Activated CD4-positive, alpha-beta memory T cell treated with anti-CD3 and anti-CD28 coated beads for 36 hours (primary cell): ENCODE results near the gene DCAF15. TPM values are rescaled to one million over a fixed set of nuclear protein-coding genes. Genes with fewer than 3 reads are reported as not detected.

Source experiments
- CTCF ChIA-PET: fragments of 350-600 bp; sonication (Branson Sonifier 250); formaldehyde crosslinking; loops from one replicate; lab custom pipeline; 2021; ENCODE audit warnings: antibody characterized with exemption, inconsistent platforms; lab: Charles Lee
- POLR2A ChIA-PET: fragments of 350-600 bp; sonication (Branson Sonifier 250); formaldehyde crosslinking; loops from one replicate; lab custom pipeline; 2021; ENCODE audit warnings: antibody characterized with exemption; lab: Charles Lee
- DNase-seq: peaks from one replicate; pipeline ENCODE4 v3.0.0-alpha.2; 2020
- H3K27ac Mint-ChIP-seq: one replicate; pipeline ENCODE4 v1.8.0; 2021; ENCODE audit warnings: mixed read lengths
- H3K27me3 Mint-ChIP-seq: one replicate; pipeline ENCODE4 v1.8.0; 2021; ENCODE audit warnings: mixed read lengths
- H3K36me3 Mint-ChIP-seq: one replicate; pipeline ENCODE4 v1.8.0; 2021; ENCODE audit warnings: mixed read lengths
- H3K4me1 Mint-ChIP-seq: one replicate; pipeline ENCODE4 v1.8.0; 2021; ENCODE audit warnings: low read depth, mixed read lengths
- H3K4me3 Mint-ChIP-seq: one replicate; pipeline ENCODE4 v1.8.0; 2021; ENCODE audit warnings: mild to moderate bottlenecking, mixed read lengths
- H3K9me3 Mint-ChIP-seq: one replicate; pipeline ENCODE4 v1.8.0; 2021; ENCODE audit warnings: mixed read lengths
- intact Hi-C: fragments of 100-400 bp; cut with micrococcal nuclease; formaldehyde crosslinking; loops from one replicate; pipeline ENCODE4 v1.15.1; 2023
- total RNA-seq, 2 experiments: library from RNA; stranded (reverse); gene quantifications; one replicate each; pipeline ENCODE4 v1.2.3, GENCODE V29; 2021

DCAF15 gene
- total RNA-seq, 2 experiments from 2014 or later: 67.0 to 72.0 TPM

DNA sequence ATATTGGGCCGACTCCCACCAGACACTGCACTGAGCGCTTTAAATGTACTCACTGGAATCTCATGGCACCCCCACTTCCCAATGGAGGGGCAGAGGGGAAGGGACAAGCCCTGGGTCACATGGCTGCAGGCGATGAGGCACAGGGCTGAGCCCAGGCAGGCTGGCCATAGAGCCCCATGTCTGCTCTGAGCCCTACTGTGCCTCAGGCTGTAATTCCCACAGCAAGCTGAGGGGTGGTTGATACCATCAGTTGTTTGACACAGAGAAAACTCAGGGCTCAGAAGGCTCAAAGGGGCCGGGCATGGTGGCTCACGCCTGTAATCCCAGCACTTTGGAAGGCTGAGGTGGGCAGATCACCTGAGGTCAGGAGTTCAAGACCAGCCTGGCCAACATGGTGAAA is 28.7 kb downstream of the DCAF15 start:
- POLR2A ChIA-PET: interaction anchor here (0.7 kb wide), 1 partner anchor 28 kb away, joined by 3 read pairs; the partner anchor contains the start of gene DCAF15
- Mint-ChIP-seq H3K4me1 (peaks cover 23% of the 10 kb centered on the region), H3K9me3 (no peaks in the 10 kb centered on the region), H3K27me3 (no peaks in the 10 kb centered on the region), H3K4me3 (no peak overlapping the region), H3K36me3 (peaks cover 6% of the 10 kb centered on the region), H3K27ac (no peak overlapping the region)
- CTCF ChIA-PET: interaction anchor here (1.1 kb wide), 1 partner anchor 67 kb away, joined by 3 read pairs; no protein-coding TSS in a partner anchor
- DNase-seq: no peak
- intact Hi-C loops: loop anchor here (10.0 kb wide), 1 partner anchor 96 kb away; no protein-coding TSS in a partner anchor

DNA sequence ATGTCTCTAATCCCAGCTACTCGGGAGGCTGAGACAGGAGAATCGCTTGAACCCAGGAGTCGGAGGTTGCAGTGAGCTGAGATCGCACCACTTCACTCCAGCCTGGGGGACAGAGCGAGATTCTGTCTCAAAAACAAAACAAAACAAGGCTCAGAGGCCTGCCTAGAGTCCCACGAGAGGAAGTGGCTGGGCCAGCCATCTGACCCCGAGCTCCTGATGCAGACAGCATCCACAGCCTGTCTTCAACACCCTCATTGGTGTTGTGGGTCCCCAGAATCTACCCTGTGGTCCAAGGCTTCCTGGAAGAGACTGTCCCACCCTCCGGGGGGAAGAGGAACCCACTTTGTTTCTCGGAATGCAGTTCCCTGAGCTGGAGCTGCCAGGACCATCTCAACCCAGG is 29.2 kb downstream of the DCAF15 start:
- Mint-ChIP-seq H3K4me3 (no peak overlapping the region), H3K27me3 (no peaks in the 10 kb centered on the region), H3K27ac (no peak overlapping the region), H3K4me1 (peaks cover 27% of the 10 kb centered on the region), H3K9me3 (no peaks in the 10 kb centered on the region), H3K36me3 (peaks cover 4% of the 10 kb centered on the region)
- intact Hi-C loops: loop anchor here (10.0 kb wide), 1 partner anchor 97 kb away; no protein-coding TSS in a partner anchor
- ChIA-PET POLR2A (interaction anchor here (0.7 kb wide), 1 partner anchor 29 kb away, joined by 3 read pairs; the partner anchor contains the start of gene DCAF15), CTCF (no interaction called here)
- DNase-seq: no peak

GRCh38 chr19:13981988-13982501 is 29.7 kb downstream of the DCAF15 start:
- intact Hi-C loops: loop anchor here (10.0 kb wide), 1 partner anchor 97 kb away; no protein-coding TSS in a partner anchor
- POLR2A ChIA-PET: no interaction called here
- Mint-ChIP-seq H3K9me3 (no peaks in the 10 kb centered on the region), H3K4me1 (peaks cover 30% of the 10 kb centered on the region), H3K27ac (no peak overlapping the region), H3K4me3 (no peak overlapping the region), H3K27me3 (no peaks in the 10 kb centered on the region), H3K36me3 (peaks cover 3% of the 10 kb centered on the region)
- DNase-seq: no peak
- CTCF ChIA-PET: no interaction called here

DNA sequence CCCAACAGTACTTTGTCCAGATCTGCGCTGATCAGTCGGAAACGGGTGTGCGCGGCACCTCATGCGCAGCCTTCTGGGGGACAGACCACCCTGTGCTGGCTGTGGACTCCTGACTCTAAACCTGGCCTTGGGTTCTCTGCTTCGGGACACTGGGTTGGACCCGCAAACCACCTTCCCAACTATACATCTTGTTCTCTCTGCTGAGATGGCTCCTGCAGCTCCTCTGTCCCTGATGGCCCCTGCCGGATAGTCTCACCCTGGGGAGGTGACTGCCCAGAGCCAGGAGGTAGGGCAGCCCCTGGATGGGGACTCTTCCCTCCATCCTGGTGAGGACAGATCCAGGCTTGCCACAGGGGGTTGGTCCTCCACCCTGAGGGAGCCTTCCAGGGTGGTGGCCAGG is 30.5 kb downstream of the DCAF15 start:
- Mint-ChIP-seq H3K4me1 (peaks cover 37% of the 10 kb centered on the region), H3K4me3 (no peak overlapping the region), H3K36me3 (peaks cover 3% of the 10 kb centered on the region), H3K9me3 (no peaks in the 10 kb centered on the region), H3K27me3 (no peaks in the 10 kb centered on the region), H3K27ac (peak overlapping the region; percentile 51)
- no peak for DNase-seq
- intact Hi-C loops: loop anchor here (10.0 kb wide), 1 partner anchor 98 kb away; no protein-coding TSS in a partner anchor
- ChIA-PET CTCF (no interaction called here), POLR2A (no interaction called here)

DNA sequence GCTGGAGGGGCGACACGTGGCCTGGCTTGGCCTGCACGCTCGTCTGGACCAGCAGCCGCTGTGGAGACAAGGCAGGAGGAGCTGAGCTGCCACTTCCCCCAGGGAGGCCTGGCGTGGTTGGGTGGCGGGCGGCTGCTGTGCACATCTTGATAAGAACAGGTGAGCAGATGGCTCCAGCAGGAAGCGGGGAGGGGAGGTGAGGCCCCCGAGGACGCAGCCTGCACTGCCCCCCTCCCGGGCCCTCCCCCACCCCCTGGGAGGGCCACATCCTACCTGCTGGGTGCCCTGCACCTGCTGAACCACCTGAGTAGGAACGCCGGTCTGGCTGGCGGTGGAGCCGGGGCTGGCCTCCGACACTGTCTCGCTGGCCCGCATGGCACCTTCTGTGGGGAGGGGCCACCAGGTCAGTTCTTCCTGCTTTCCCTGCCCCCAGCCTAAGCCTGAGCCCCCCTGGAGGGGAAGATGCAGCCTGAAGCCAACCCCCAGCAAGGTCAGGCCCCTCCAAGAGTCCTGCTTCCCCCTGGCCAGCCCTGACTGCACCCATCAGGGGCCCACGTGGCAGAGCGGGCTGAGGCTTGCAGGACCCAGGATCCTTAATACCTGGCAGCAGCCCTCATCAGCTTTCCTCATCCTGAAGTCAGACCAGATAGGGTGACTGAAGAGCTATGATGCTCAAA is 31.0 kb downstream of the DCAF15 start:
- Mint-ChIP-seq H3K4me3 (no peak overlapping the region), H3K9me3 (no peaks in the 10 kb centered on the region), H3K27me3 (no peaks in the 10 kb centered on the region), H3K27ac (peak overlapping the region; percentile 51), H3K36me3 (peaks cover 4% of the 10 kb centered on the region), H3K4me1 (peaks cover 43% of the 10 kb centered on the region)
- intact Hi-C loops: loop anchor here (10.0 kb wide), 1 partner anchor 99 kb away; no protein-coding TSS in a partner anchor
- CTCF ChIA-PET: no interaction called here
- no peak for DNase-seq
- POLR2A ChIA-PET: no interaction called here

DNA sequence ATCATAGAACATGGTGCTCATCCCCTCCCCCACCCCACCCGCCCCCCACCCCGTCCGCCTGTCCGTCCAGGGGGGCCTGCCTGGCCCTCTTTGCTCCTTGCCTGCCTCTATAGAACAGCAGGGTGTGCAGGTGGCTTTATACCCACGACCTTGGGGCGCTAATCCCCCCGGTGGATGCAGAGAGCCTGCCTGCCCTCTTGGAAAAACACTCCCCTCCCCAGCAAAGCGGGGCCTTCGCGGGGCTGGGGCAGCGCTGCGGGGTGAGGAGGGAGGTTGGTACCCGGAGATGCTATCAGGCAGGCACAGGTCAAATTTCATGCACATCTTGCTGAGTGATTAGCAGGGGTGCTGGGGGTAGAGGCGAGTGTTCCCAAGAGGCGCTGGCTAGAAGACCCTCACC is 31.9 kb downstream of the DCAF15 start:
- no peak for DNase-seq
- intact Hi-C loops: loop anchor here (10.0 kb wide), 1 partner anchor 99 kb away; no protein-coding TSS in a partner anchor
- no peak overlapping the region for H3K4me3 Mint-ChIP-seq
- no peaks in the 10 kb centered on the region for H3K9me3 Mint-ChIP-seq
- peak overlapping the region; percentile 59 for H3K27ac Mint-ChIP-seq
- ChIA-PET CTCF (interaction anchor here (1.3 kb wide), 1 partner anchor 364 kb away, joined by 3 read pairs; no protein-coding TSS in a partner anchor), POLR2A (interaction anchor here (2.3 kb wide), 1 partner anchor 13 kb away, joined by 6 read pairs; no protein-coding TSS in a partner anchor)
- H3K27me3 Mint-ChIP-seq: no peaks in the 10 kb centered on the region
- H3K36me3 Mint-ChIP-seq: peaks cover 10% of the 10 kb centered on the region
- peaks cover 49% of the 10 kb centered on the region for H3K4me1 Mint-ChIP-seq

GRCh38 chr19:13984875-13985741 is 32.8 kb downstream of the DCAF15 start:
- Mint-ChIP-seq H3K36me3 (peaks cover 17% of the 10 kb centered on the region), H3K4me1 (peaks cover 55% of the 10 kb centered on the region), H3K27me3 (no peaks in the 10 kb centered on the region), H3K9me3 (no peaks in the 10 kb centered on the region), H3K27ac (peak overlapping the region; percentile 97), H3K4me3 (peak overlapping the region; percentile 13)
- ChIA-PET CTCF (interaction anchor here (1.2 to 1.3 kb wide), 4 partner anchors 15 to 363 kb away, joined by 3 read pairs; no protein-coding TSS in a partner anchor), POLR2A (interaction anchor here (0.6 to 2.3 kb wide), 5 partner anchors 14 to 419 kb away, joined by 3 to 6 read pairs (median 5); partner anchors contain the start of genes DCAF15 and IL27RA)
- intact Hi-C loops: loop anchor here (10.0 kb wide), 1 partner anchor 100 kb away; no protein-coding TSS in a partner anchor
- DNase-seq: peak; percentile 49

- intact Hi-C loops: loop anchor here (1.0 to 10.0 kb wide), 4 partner anchors 20 to 101 kb away; partner anchors contain the start of genes DCAF15, IL27RA and RFX1
- Mint-ChIP-seq H3K36me3 (peaks cover 19% of the 10 kb centered on the region), H3K4me1 (peaks cover 56% of the 10 kb centered on the region), H3K4me3 (peak overlapping the region; percentile 13), H3K27ac (peak overlapping the region; percentile 97), H3K9me3 (no peaks in the 10 kb centered on the region), H3K27me3 (no peaks in the 10 kb centered on the region)
- CTCF ChIA-PET: interaction anchor here (1.0 to 1.2 kb wide), 5 partner anchors 16 to 104 kb away, joined by 3 to 4 read pairs (median 3); no protein-coding TSS in a partner anchor
- peak; percentile 46 for DNase-seq
- POLR2A ChIA-PET: interaction anchor here (0.6 to 2.3 kb wide), 7 partner anchors 12 to 419 kb away, joined by 3 to 11 read pairs (median 5); partner anchors contain the start of genes DCAF15, IL27RA and RFX1
These were observed 33.5 kb downstream of the DCAF15 start for GRCh38 chr19:13985771-13986347.

DNA sequence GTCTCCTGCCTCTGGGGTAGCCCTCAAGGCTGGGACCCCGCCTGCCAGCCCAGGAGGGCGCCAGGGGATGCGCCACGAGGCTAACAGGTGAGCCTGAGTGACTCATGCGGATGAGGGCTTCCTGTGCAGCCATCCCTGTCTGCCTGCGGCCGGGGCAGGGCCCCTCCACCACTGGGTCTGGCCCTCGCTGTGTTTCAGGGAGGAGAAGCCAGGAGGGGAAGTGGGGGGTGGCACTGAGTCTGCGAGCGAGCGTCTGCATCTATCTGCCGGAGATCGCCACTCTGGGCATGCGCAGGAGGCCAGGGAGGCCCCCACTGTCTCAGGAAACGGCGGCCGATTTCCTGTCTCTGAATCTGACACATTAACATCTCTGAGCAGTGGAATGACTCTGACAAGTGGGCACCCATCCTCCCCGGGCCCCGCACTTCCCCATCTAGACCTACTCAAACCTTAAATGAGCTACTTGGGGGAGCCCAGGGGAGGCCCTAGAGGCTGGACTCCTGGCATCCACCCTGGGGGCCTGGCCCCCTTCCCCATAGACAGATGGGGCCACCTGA is 34.1 kb downstream of the DCAF15 start:
- H3K4me1 Mint-ChIP-seq: peaks cover 58% of the 10 kb centered on the region

GRCh38 chr19:13987101-13987890 is 35.0 kb downstream of the DCAF15 start:
- Mint-ChIP-seq H3K36me3 (peaks cover 19% of the 10 kb centered on the region), H3K27ac (peak overlapping the region; percentile 97), H3K9me3 (no peaks in the 10 kb centered on the region), H3K4me1 (peaks cover 58% of the 10 kb centered on the region), H3K4me3 (peak overlapping the region; percentile 62), H3K27me3 (no peaks in the 10 kb centered on the region)
- ChIA-PET CTCF (interaction anchor here (0.6 to 1.9 kb wide), 7 partner anchors 16 to 106 kb away, joined by 3 to 7 read pairs (median 3); partner anchors contain the start of gene IL27RA), POLR2A (interaction anchor here (0.6 to 1.6 kb wide), 4 partner anchors 11 to 34 kb away, joined by 3 to 11 read pairs (median 6); partner anchors contain the start of gene RFX1)
- intact Hi-C loops: loop anchor here (10.0 kb wide), 1 partner anchor 102 kb away; no protein-coding TSS in a partner anchor
- no peak for DNase-seq

More for the DNA sequence above, 34.1 kb downstream of the DCAF15 start:
- Mint-ChIP-seq H3K27me3 (no peaks in the 10 kb centered on the region), H3K36me3 (peaks cover 19% of the 10 kb centered on the region), H3K4me3 (peak overlapping the region; percentile 62), H3K27ac (peak overlapping the region; percentile 97), H3K9me3 (no peaks in the 10 kb centered on the region)
- CTCF ChIA-PET: interaction anchor here (0.7 to 1.9 kb wide), 6 partner anchors 17 to 85 kb away, joined by 3 to 7 read pairs (median 4); partner anchors contain the start of gene IL27RA
- peak; percentile 100 for DNase-seq
- intact Hi-C loops: loop anchor here (1.0 to 10.0 kb wide), 4 partner anchors 20 to 102 kb away; partner anchors contain the start of genes DCAF15, IL27RA and RFX1
- POLR2A ChIA-PET: interaction anchor here (0.6 to 1.6 kb wide), 4 partner anchors 12 to 33 kb away, joined by 3 to 11 read pairs (median 6); partner anchors contain the start of gene RFX1
